Skin epidermis (tissue), 12 donors: ENCODE data around the gene CDCA7.
"Not testable (repeated sequence)": the region's sequence is repeated elsewhere in the genome, so short reads cannot be mapped to it uniquely, and the experiment has no call there.

Experiments
- H3K27ac ChIP-seq, 21 experiments: fragments of 200-600 bp; sonication (generic) in 11 of 21; one replicate each; pipeline ENCODE4 v1.5.0; 2020; ENCODE audit warnings: mild to moderate bottlenecking in 3 of 21, inconsistent platforms in 2 of 21, moderate library complexity in 2 of 21
- H3K4me3 ChIP-seq, 7 experiments: fragments of 200-600 bp; sonication (generic) in 2 of 7; one replicate each; pipeline ENCODE4 v1.5.0; 2020; ENCODE audit warnings: inconsistent platforms in 2 of 7, mild to moderate bottlenecking in 2 of 7, moderate library complexity in 1 of 7

The CDCA7 gene

DNA sequence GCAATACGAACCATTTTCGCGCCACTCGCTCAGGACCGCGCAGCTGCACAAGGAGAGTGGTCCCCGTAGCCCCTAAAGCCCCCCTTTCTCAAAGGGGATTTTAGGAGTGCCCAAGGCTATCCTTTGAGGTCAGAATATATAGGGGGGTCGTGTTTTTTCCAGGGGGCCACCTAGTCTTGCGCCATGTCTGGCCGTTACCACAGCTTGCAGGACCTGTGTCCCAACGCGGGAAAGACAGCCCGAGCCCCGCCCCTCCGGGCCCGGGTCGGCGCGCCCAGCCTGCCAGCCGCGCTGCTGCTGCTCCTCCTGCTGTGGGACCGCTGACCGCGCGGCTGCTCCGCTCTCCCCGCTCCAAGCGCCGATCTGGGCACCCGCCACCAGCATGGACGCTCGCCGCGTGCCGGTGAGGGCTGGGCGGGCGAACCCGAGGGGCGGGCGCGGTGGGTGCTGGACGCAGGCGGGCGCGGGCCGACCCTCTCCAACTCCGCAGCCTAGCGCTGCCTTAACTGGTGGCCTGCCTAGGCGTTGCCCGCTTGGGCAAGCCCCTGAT lies at the start of gene CDCA7:
CDCA7 (plus strand) TSS at position 291 of the 550 bp plus-strand sequence; CDS start at position 383, 92 bp downstream.
- H3K27ac ChIP-seq, result peak within 1 kb of the TSS; percentile 47 to 80 (median 69)
- peak within 1 kb of the TSS; percentile 53 to 79 (median 73) for H3K4me3 ChIP-seq

DNA sequence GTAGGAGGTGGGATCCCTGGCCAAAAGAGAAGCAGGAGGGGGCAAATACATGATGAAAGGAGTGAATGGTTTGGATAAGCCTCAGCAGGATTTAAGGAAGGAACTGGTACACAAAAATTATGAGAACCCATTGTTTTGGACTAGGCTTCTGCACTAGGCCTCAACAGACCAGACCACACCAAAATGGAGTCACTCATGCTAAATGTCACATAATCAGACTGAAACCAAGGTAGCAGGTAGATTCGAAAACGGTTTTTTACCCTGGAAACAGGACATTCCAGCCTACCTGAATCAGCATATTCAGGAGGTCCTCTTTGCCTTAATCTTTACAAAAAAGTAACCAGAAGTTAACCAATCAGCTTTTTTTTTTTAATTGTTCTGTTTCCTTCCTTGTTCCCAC lies 49.4 kb upstream of the CDCA7 start:
- no peak overlapping the region for H3K27ac ChIP-seq
- no peak overlapping the region for H3K4me3 ChIP-seq

DNA sequence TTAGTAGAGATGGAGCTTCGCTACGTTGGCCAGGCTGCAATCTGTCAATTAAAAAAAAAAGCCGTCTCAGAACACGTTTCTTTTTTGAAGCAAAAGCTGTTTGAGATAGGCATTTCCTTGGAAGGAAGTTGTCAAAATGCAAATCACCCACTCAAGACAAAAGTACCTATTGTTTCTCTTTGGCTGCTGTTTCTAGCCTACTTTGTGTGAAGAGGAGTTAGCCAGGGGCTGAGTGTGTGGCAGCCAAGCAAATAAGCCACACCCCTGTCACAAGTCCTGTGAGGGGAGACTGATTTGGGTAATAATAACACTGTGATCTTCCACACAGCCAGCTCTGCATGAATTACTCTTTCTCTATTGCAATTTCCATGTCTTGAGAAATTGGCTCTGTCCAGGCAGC lies 47.4 kb upstream of the CDCA7 start:
- H3K4me3 ChIP-seq, result no peak overlapping the region

DNA sequence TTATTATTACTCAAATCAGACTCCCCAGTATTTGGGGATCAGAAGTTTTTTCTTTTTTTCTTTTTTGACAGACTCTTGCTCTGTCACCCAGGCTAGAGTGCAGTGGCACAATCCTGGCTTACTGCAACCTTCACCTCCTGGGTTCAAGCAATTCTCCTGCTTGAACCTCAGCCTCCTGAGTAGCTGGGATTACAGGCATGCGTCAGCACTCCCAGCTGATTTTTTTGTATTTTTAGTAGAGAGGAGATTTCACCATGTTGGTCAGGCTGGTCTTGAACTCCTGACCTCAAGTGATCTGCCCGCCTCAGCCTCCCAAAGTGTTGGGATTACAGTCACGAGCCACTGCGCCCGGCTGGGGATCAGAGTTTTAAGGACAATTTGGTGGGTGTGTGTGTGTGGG lies 45.3 kb upstream of the CDCA7 start:
- H3K4me3 ChIP-seq, H3K27ac ChIP-seq: not testable (repeated sequence)

More for the DNA sequence above, 47.4 kb upstream of the CDCA7 start:
- H3K27ac ChIP-seq, result no peak overlapping the region

DNA sequence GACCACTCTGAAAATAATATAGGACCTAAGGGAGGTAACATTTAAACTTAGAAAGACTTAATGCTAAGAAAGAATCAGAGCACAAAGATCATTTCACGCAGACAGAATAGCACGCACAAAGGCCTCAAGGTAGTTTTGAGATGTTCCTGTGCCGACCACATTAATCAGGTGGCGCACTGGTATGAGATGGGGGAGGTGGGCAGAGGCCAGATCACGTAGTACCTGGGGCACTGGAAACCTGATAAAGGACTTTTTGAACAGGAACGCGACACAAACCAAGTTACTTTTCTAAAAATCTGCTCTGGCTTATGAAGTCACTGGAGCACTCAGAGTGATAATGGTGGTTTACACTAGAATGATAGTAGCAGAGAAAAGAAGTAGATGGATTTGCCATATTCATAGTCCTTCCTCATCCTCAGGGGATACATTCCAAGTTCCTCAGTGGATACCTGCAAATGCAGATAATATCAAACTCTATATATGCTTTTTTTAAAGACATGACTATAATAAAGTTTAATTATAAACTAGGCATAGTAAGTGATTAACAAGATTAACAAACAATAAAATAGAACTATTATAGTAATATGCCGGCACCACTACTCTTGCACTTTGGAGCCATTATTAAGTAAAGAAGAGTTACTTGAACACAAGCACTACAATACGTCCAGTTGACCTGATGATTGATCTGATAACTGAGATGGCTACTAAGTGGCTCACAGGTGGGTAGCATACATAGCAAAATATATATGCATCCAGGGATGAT lies 42.6 kb upstream of the CDCA7 start:
- no peak overlapping the region for H3K4me3 ChIP-seq
- no peak overlapping the region for H3K27ac ChIP-seq

DNA sequence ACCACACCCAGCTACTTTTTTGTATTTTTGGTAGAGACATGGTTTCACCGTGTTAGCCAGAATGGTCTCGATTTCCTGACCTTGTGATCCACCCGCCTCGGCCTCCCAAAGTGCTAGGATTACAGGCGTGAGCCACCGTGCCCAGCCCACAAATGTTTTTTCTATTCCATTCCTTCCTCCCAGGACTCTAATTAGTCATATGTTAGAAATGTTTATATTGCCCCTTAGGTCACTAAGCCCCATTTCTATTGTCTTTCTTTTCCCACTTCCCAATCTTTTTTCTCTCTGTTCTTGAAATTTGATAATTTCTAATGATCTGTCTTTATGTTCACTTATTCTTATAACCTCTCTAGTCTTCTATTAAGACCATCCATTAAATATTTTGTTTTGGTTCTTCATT lies 31.3 kb upstream of the CDCA7 start:
- H3K4me3 ChIP-seq, result no peak overlapping the region

DNA sequence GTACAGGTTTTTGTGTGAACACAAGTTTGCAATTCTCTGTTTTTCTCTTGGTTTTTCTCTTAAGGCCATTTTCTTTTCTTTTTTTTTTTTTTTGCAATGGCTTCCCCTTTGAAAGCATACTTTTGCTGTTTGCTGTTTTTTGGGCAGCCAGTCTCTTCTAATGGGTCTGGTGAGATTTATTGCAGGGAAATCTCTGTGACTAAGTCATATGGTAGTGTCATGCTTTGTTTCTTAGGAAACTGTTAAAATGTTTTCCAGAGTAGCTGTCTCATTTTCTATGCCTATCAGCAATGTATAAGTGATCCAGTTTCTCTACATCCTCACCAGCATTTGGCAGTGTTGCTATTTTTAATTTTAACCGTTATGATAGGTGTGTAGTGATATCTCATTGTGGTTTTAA lies 27.9 kb upstream of the CDCA7 start:
- H3K4me3 ChIP-seq, result no peak overlapping the region
- H3K27ac ChIP-seq, result no peak overlapping the region

More for the DNA sequence above, 31.3 kb upstream of the CDCA7 start:
- H3K27ac ChIP-seq, result no peak overlapping the region

DNA sequence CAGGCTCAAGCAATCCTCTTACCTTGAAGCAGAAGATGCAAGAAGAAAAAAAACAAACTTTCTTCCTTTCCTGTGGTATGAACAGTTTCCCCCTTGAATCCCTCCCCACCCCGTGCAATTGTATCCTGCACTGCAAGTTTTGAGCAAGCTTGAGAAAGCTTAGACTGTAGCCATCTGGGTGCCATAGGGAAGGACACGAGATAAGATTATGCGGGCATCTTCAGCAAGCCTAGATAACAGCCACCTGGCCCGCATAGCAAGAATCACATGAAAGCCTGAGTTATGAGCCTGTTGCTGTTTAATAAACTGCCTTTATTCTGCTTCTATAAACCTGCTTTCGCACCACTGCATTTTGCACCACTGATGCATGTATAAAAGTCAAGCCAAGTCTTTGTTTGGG lies 27.3 kb upstream of the CDCA7 start:
- H3K4me3 ChIP-seq, result no peak overlapping the region
- no peak overlapping the region for H3K27ac ChIP-seq

DNA sequence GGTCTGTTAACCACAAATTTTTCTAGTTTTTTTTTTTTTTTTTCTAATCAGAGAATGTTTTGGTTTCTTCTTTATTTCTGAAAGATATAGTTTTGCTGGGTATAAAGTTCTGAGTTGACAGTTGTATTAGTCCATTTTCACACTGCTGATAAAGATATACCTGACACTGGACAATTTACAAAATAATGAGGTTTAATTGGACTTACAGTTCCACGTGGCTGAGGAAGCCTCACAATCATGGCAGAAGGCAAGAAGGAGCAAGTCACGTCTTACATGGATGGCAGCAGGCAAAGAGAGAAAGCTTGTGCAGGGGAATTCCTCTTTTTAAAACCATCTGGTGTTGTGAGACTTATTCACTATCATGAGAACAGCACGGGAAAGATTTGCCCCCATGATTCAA lies 21.7 kb upstream of the CDCA7 start:
- H3K4me3 ChIP-seq, result not testable (repeated sequence)

DNA sequence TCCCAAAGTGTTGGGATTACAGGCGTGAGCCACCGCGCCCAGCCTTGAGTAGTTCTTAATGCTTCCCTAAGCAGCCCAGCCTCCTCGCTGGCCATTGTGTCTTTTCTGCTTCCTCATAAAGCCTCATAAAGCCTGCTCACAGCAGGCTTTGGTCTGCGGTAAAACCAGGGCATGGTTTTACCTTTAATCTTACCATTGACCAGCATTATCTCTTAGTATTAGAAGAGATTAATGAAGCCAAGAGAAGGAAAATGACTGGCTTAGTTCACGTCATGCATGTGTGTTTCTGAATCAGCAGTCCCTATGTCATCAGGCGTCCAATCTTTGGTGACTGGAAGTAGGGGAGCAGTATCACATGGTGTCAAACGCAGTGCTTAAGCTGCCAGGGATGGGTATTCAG lies 14.9 kb upstream of the CDCA7 start:
- H3K27ac ChIP-seq, result no peak overlapping the region
- H3K4me3 ChIP-seq, result no peak overlapping the region

More for the DNA sequence above, 21.7 kb upstream of the CDCA7 start:
- H3K27ac ChIP-seq, result not testable (repeated sequence)

DNA sequence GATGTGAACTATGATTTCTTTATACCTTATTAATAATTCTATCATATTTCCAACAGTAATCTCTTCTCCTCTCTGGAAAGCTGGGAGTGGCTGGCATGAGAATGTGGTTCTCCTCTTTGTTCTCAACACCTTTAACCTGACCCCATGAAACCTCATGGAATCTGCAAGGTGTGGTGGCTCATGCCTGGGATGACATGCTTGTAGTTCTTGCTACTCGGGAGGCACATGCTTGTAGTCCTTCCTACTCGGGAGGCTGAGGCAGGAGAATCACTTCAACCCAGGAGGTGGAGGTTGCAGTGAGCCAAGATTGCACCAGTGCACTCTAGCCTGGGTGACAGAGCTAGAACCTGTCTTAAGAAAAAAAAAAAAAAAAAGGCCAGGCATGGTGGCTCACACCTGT lies 10.8 kb upstream of the CDCA7 start:
- Histone ChIP-seq H3K27ac (no peak overlapping the region), H3K4me3 (no peak overlapping the region)

DNA sequence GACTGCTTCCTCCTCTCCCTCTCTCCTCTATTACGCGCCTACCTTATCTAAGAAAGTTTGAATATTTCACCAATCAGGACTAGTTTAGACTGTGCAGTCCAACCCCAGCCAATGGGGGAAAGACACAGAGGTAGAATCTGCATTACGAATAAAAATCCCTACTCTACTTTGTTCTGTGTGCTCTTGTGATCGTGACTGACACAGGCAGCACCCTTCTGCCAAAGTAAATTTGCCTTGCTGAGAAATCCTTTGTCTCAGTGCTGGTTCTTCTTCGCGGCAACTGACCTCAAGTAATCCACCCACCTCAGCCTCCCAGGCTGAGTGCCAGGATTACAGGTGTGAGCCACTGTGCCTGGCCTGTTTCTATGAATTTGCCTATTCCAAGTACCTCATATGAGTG lies 8.6 kb upstream of the CDCA7 start:
- H3K4me3 ChIP-seq, result no peak overlapping the region
- no peak overlapping the region for H3K27ac ChIP-seq

DNA sequence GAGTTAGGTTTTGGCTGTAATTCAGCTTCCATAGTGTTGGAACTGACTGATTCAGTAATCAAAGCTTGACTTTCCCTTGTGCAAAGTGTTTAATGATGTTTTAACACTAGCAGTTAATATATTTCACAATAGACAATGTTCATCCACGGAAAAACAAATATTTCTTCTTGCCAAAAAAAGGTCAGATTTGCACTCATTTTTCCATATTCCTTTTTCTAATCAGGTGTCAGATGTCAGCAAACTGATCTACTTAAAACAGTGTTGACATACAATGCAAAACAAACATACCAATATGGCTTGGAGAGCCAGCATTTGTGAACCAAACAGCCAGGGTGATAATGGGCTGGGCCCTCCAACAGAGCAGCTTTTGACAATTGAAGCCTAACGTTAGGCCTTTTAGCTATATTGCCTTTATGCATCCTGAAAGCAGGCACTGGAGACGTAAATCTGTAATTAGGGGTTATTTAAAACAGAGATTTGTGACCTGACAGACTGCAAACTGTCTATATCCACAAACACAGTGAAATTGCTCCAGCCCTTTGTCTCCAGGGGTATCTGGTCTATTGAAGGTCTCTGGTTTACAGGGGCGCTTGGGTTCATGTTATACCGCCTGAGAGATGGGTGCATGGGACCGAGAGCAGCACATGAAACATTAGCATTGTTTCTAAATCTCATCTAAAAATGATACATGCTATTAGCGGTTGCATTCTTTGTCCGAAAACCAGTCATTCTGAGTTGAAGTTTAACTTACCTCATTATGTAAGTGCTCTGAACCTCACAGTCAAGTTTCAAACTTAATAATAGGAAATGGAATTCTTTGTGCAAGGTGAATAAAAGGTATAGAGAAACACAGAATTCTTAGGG lies 7.1 kb upstream of the CDCA7 start:
- H3K27ac ChIP-seq, result no peak overlapping the region
- no peak overlapping the region for H3K4me3 ChIP-seq

DNA sequence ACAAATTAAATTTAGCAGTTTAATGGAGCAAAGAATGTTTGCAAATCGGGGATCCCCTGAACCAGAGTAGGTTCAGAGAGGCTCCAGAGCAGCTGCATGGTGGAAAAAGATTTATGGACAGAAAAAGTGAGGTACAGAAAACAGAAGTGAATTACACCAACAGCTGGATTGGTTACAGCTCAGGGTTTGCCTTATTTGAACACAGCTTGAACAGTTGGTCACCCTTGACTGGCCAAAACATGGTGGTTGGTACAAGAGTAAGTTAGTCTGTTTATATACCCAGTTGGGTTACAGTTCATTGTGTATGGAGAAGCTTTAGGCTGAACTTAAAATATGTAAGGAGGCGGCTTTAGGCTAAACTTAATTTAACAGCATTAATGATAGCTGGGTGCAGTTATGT lies 5.4 kb upstream of the CDCA7 start:
- Histone ChIP-seq H3K27ac (no peak overlapping the region), H3K4me3 (no peak overlapping the region)

DNA sequence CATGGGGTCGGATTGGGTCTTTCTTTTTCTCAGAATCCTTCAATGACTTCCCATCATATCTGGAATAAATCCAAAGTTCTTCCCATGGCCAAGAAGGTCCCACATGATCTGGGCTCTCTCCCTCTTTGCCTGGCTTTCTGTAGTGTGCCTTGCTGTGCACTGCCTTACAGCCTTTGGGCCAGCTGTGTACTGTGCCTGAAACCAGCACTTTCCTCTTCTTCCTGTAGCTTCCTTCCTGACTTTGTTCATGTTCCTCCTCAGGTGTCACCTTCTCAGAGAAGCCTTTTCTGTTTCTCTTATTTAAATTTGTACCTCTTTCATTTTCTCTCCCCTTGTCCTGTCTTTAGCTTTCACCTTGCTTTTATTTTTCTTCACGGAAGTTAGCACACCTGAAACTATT lies 4.3 kb upstream of the CDCA7 start:
- no peak overlapping the region for H3K4me3 ChIP-seq
- no peak overlapping the region for H3K27ac ChIP-seq

DNA sequence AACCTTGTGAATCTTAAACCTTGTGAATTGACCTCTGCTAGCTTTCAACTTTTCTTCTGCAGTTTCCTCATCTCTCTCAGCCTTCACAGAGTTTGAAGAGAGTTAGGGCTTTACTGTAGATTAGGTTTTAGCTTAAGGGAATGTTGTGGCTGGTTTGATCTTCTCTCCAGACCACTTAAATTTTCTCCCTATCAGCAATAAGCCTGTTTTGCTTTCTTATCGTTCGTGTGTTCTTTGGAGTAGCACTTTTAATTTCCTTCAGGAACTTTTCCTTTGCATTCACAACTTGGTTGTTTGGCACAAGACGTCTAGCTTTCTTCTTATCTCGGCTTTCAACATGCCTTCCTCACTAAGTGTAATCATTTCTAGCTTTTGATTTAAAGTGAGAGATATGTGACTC lies 2.8 kb upstream of the CDCA7 start:
- Histone ChIP-seq H3K27ac (no peak overlapping the region), H3K4me3 (no peak overlapping the region)

DNA sequence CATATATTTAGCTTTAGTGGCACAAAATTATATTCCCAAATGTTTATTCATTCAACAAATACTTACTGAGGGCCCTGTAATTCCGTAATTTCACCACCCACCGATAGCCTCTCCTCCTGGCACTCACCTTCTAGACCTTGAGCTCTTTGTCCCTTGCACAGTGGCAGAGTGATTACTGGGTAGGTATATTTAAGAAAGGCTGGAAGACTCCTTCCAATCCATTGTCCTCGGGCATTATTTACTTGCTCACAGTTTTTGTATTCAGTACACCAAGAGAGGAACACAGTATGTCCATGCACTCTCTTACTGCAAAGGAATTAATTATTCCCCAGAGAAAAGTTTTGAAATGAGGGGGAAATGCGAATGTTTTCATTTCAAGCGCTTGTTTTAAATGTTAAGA lies 1.1 kb upstream of the CDCA7 start:
- Histone ChIP-seq H3K4me3 (no peak overlapping the region), H3K27ac (no peak overlapping the region)

DNA sequence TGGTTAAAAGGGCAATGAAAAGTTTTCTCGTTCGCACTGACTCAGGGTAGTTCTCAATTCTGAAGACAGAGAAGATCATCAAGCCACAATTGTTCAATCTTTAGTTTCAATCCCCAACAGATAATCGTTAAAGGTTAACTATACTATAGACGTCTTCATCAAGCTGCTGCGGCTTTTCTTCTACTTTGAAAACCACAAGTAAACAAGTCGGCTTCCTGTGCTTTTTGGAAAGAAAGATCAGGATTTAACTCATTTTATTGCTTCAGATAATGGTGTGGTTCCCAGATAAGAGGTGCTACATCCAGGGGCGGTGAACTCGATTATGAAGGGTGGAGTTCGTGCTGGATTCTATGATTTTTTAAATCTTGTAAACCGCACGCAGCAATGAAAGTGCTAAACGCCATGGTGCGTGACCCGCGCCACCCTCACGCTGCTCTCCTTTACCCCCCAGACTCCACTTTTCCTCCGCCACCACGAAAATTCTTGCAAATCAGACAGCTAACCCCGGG lies 545 bp upstream of the CDCA7 start:
- H3K27ac ChIP-seq, result peak overlapping the region in 20 of 21 experiments; percentile 47 to 80 (median 70)
- H3K4me3 ChIP-seq, result peak overlapping the region; percentile 53 to 79 (median 73)

DNA sequence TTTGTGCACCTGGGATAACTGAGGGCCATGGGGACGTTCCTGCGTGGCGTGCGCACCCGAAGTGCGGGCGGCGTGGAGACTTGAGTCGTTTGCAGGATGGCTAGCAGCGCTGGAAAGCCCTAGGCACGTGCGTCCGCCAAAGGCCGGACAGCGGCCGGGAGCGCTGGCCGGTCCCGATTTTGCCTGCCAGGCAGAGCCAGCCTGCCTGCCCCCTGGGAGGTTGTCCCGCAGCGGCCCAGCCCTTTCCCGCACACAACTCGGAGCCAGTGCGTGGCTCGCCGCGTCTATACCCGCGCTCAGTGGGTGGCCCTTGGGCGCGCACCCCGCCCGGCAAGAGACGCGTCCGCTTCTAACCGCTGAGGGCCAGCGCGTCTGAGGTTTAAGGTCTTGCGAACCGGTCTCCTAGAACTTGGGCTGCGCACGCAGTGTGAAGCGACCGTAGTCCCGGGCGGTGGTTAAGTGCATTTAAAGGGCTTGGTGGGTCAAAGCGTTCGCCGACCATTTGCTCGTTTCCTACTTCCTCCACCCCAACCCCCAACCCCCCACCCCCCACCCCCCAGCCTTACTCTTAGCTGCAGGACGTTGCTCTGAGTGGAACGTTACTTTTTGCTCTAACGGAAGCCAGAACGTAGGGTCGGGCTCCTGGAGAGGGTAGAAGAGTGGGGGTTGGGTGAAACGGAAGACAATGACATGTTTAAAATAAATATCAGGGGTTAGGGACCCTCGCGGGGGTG lies 627 bp downstream of the CDCA7 start:
- H3K4me3 ChIP-seq, result peak overlapping the region; percentile 53 to 79 (median 73)
- H3K27ac ChIP-seq, result peak overlapping the region; percentile 38 to 80 (median 69)
